H1 (cell line): ENCODE results near the gene TRAP1. TPM values are rescaled to one million over a fixed set of nuclear protein-coding genes. Genes with fewer than 3 reads are reported as not detected.

Experiments
- CTCF ChIA-PET: fragments of 300-600 bp; sonication (Branson Sonifier 250); formaldehyde crosslinking; loops from one replicate; lab custom pipeline; 2021; ENCODE audit not compliant: partially characterized antibody; lab: Charles Lee
- POLR2A ChIA-PET: fragments of 300-600 bp; sonication (Branson Sonifier 250); formaldehyde crosslinking; loops from one replicate; lab custom pipeline; 2021; ENCODE audit warnings: inconsistent platforms; ENCODE audit not compliant: partially characterized antibody; lab: Charles Lee
- DNase-seq, 2 experiments: peaks; one replicate each; pipeline versions ENCODE4 v3.0.0 to v3.0.0-alpha.2; 2010 to 2022; ENCODE audit warnings: low spot score in 2 of 2, low read depth in 1 of 2, mixed read lengths in 1 of 2
- FAIRE-seq: peaks from 2 replicates; lab custom pipeline; 2011; peaks lifted over from hg19 to GRCh38; lab: Jason Lieb, UNC
- H2AFZ ChIP-seq: 2 replicates; pipeline ENCODE4 v1.8.1; 2012; ENCODE audit warnings: low read length, inconsistent platforms
- H2AK5ac ChIP-seq: 2 replicates; pipeline ENCODE4 v1.6.1; 2013; ENCODE audit warnings: low read depth, low read length
- H2BK120ac ChIP-seq: replicated peaks from 2 replicates; pipeline ENCODE3; 2013; ENCODE audit warnings: low read depth, low read length, inconsistent platforms
- H2BK12ac ChIP-seq: 2 replicates; pipeline ENCODE4 v1.6.1; 2013; ENCODE audit warnings: low read depth, low read length
- H2BK15ac ChIP-seq: 2 replicates; pipeline ENCODE4 v1.6.1; 2013; ENCODE audit warnings: low read length
- H2BK20ac ChIP-seq: 2 replicates; pipeline ENCODE4 v1.6.1; 2013; ENCODE audit warnings: low read length
- H2BK5ac ChIP-seq: 2 replicates; pipeline ENCODE4 v1.6.1; 2013; ENCODE audit warnings: low read depth, low read length
- H3K14ac ChIP-seq: 2 replicates; pipeline ENCODE4 v1.6.1; 2013; ENCODE audit warnings: inconsistent platforms; ENCODE audit not compliant: insufficient read length
- H3K18ac ChIP-seq: 2 replicates; pipeline ENCODE4 v1.6.1; 2013; ENCODE audit warnings: low read length; ENCODE audit errors: extremely low read depth
- H3K23ac ChIP-seq: 2 replicates; pipeline ENCODE4 v1.6.1; 2013; ENCODE audit warnings: inconsistent platforms; ENCODE audit not compliant: insufficient read length
- H3K23me2 ChIP-seq: 2 replicates; pipeline ENCODE4 v1.6.1; 2013; ENCODE audit warnings: low read depth, low read length
- H3K27ac ChIP-seq: 2 replicates; pipeline ENCODE4 v1.6.1; 2011; ENCODE audit warnings: low read depth, low read length, inconsistent platforms
- H3K27me3 ChIP-seq, 4 experiments: replicated peaks in 1 of 4; 1 replicate in 1 of 4; 2 replicates in 3 of 4; pipeline versions ENCODE4 v1.6.1 to v1.8.1; 2011 to 2013; ENCODE audit warnings: low read length in 3 of 4, mild to moderate bottlenecking in 3 of 4, inconsistent platforms in 2 of 4, mixed read lengths in 2 of 4, moderate library complexity in 1 of 4; ENCODE audit not compliant: control insufficient read depth in 3 of 4, insufficient read depth in 3 of 4; ENCODE audit errors: extremely low read depth in 1 of 4
- H3K36me3 ChIP-seq, 4 experiments: 2 replicates each; pipeline versions ENCODE4 v1.6.1 to v1.8.1; 2011 to 2013; ENCODE audit warnings: mild to moderate bottlenecking in 4 of 4, low read length in 3 of 4, moderate library complexity in 2 of 4, control low read depth in 1 of 4, inconsistent platforms in 1 of 4; ENCODE audit not compliant: insufficient read depth in 4 of 4, control insufficient read depth in 2 of 4
- H3K4ac ChIP-seq: replicated peaks from 2 replicates; pipeline ENCODE3; 2013; ENCODE audit warnings: low read length, low read depth, mixed read lengths, inconsistent platforms; ENCODE audit not compliant: insufficient read length
- H3K4me1 ChIP-seq, 4 experiments: replicated peaks in 1 of 4; 1 replicate in 1 of 4; 2 replicates in 3 of 4; pipeline versions ENCODE4 v1.6.1 to v1.8.1; 2011 to 2013; ENCODE audit warnings: low read length in 3 of 4, inconsistent platforms in 2 of 4, mixed read lengths in 1 of 4; ENCODE audit not compliant: insufficient read depth in 4 of 4, control insufficient read depth in 3 of 4
- H3K4me2 ChIP-seq, 2 experiments: 2 replicates each; pipeline versions ENCODE4 v1.6.1 to v1.8.1; 2011 to 2013; ENCODE audit warnings: low read depth in 2 of 2, low read length in 2 of 2, control low read depth in 1 of 2, inconsistent platforms in 1 of 2, mild to moderate bottlenecking in 1 of 2; ENCODE audit not compliant: insufficient read depth in 1 of 2
- H3K4me3 ChIP-seq, 4 experiments: fragments of 200-600, 300-600 bp in 1 of 4; sonication (generic), shearing (Covaris generic), sonication (Bioruptor Twin) in 1 of 4; 2 replicates each; pipeline versions ENCODE4 v1.5.1 to v1.8.1; 2011 to 2016; ENCODE audit warnings: low read length in 4 of 4, low read depth in 3 of 4, control low read depth in 2 of 4, inconsistent platforms in 2 of 4, mild to moderate bottlenecking in 2 of 4, mixed read lengths in 1 of 4, moderate library complexity in 1 of 4; ENCODE audit not compliant: insufficient read depth in 2 of 4; ENCODE audit errors: extremely low read depth in 1 of 4
- H3K56ac ChIP-seq: replicated peaks from 2 replicates; pipeline ENCODE3; 2013; ENCODE audit warnings: low read depth, mild to moderate bottlenecking, mixed read lengths, low read length, inconsistent platforms; ENCODE audit not compliant: insufficient read length
- H3K79me1 ChIP-seq: 2 replicates; pipeline ENCODE4 v1.6.1; 2013; ENCODE audit warnings: low read depth, low read length, control low read depth
- H3K79me2 ChIP-seq, 2 experiments: 2 replicates each; pipeline versions ENCODE4 v1.6.1 to v1.8.1; 2012 to 2013; ENCODE audit warnings: low read length in 2 of 2, mild to moderate bottlenecking in 2 of 2, inconsistent platforms in 1 of 2; ENCODE audit not compliant: insufficient read depth in 2 of 2, control insufficient read depth in 1 of 2
- H3K9ac ChIP-seq, 4 experiments: replicated peaks in 1 of 4; 1 replicate in 1 of 4; 2 replicates in 3 of 4; pipeline versions ENCODE4 v1.6.1 to v1.8.1; 2011 to 2013; ENCODE audit warnings: low read depth in 3 of 4, low read length in 3 of 4, control low read depth in 2 of 4, mild to moderate bottlenecking in 2 of 4, moderate library complexity in 2 of 4, inconsistent platforms in 1 of 4; ENCODE audit errors: extremely low read depth in 1 of 4
- H3K9me3 ChIP-seq, 2 experiments: 2 replicates each; pipeline versions ENCODE4 v1.6.1 to v1.8.1; 2012 to 2013; ENCODE audit warnings: mild to moderate bottlenecking in 2 of 2, moderate library complexity in 2 of 2, control low read depth in 1 of 2, inconsistent platforms in 1 of 2, low read depth in 1 of 2, low read length in 1 of 2, mixed read lengths in 1 of 2; ENCODE audit not compliant: insufficient read depth in 2 of 2
- H4K20me1 ChIP-seq, 2 experiments: replicated peaks in 1 of 2; 2 replicates each; pipeline versions ENCODE3 to v1.8.1; 2011 to 2013; ENCODE audit warnings: inconsistent platforms in 2 of 2, low read length in 2 of 2, mild to moderate bottlenecking in 1 of 2; ENCODE audit not compliant: insufficient read depth in 2 of 2, control insufficient read depth in 1 of 2
- H4K5ac ChIP-seq: 2 replicates; pipeline ENCODE4 v1.6.1; 2013; ENCODE audit warnings: low read length, low read depth, mixed read lengths, inconsistent platforms; ENCODE audit not compliant: insufficient read length
- H4K8ac ChIP-seq: 2 replicates; pipeline ENCODE4 v1.8.0; 2013; ENCODE audit warnings: mild to moderate bottlenecking, moderate library complexity, low read length, inconsistent platforms; ENCODE audit not compliant: insufficient read depth; ENCODE audit errors: extremely low read depth
- H4K91ac ChIP-seq: replicated peaks from 2 replicates; pipeline ENCODE3; 2013; ENCODE audit warnings: low read length, mixed read lengths, inconsistent platforms; ENCODE audit not compliant: insufficient read length
- ASH2L ChIP-seq: fragments of 200-600, 300-600 bp; sonication (generic); IDR thresholded peaks from one replicate; pipeline ENCODE4 v1.7.1; 2017; ENCODE audit warnings: low read length
- BRCA1 ChIP-seq: IDR thresholded peaks from 2 replicates; pipeline ENCODE4 v1.6.1; 2012; ENCODE audit warnings: low read depth, low read length, improper control_type of control experiment
- CREB1 ChIP-seq: IDR thresholded peaks from 2 replicates; pipeline ENCODE4 v1.6.1; 2012; ENCODE audit warnings: inconsistent platforms
- CTCF ChIP-seq, 3 experiments: IDR thresholded peaks; 1 replicate in 2 of 3; 2 replicates in 1 of 3; pipeline versions ENCODE4 v1.5.1 to v1.6.1; 2011; ENCODE audit warnings: low read length in 3 of 3, mild to moderate bottlenecking in 3 of 3, inconsistent platforms in 2 of 3, low read depth in 1 of 3, moderate library complexity in 1 of 3; ENCODE audit not compliant: insufficient read depth in 1 of 3; ENCODE audit errors: control extremely low read depth in 1 of 3
- HDAC6 ChIP-seq: IDR thresholded peaks from one replicate; pipeline ENCODE4 v1.7.1; 2012; ENCODE audit warnings: low read depth, mild to moderate bottlenecking, inconsistent platforms, low read length, moderate library complexity
- NRF1 ChIP-seq: IDR thresholded peaks from 2 replicates; pipeline ENCODE4 v1.6.1; 2011; ENCODE audit warnings: mild to moderate bottlenecking, low read depth, low read length, improper control_type of control experiment
- SAP30 ChIP-seq: fragments of 300-600 bp; sonication (generic); IDR thresholded peaks from 2 replicates; pipeline ENCODE4 v1.7.1; 2012; ENCODE audit warnings: low read length, moderate library complexity, mild to moderate bottlenecking, inconsistent platforms; ENCODE audit not compliant: insufficient read depth, insufficient replicate concordance
- TAF1 ChIP-seq: IDR thresholded peaks from 2 replicates; pipeline ENCODE4 v1.6.1; 2011; ENCODE audit warnings: mild to moderate bottlenecking, low read depth, low read length
- ZNF274 ChIP-seq: IDR thresholded peaks from 2 replicates; pipeline ENCODE4 v1.7.0; 2012; ENCODE audit warnings: low read length, borderline replicate concordance; ENCODE audit errors: extremely low read depth
- WGBS, 2 experiments: shearing (Covaris generic) in 1 of 2; methylation state at CpG; one replicate each; pipeline versions ENCODE4 v1.1.6 to v1.1.7; 2013 to 2015; ENCODE audit warnings: low lambda C conversion rate in 2 of 2, mixed read lengths in 2 of 2, inconsistent platforms in 1 of 2, low coverage in 1 of 2, missing lambda C conversion rate in 1 of 2; ENCODE audit not compliant: insufficient replicate concordance in 2 of 2, insufficient coverage in 1 of 2, insufficient read length in 1 of 2; ENCODE audit errors: extremely low coverage in 1 of 2, missing lambda C conversion rate in 1 of 2; 5-methylcytosine and 5-hydroxymethylcytosine counted together
- polyA plus RNA-seq, 7 experiments: library from polyadenylated mRNA; depleted of rRNA in 3 of 7; stranded (reverse) in 5 of 7; unstranded in 2 of 7; fragments of >200 nt in 5 of 7; fragments of 200-250 nt in 2 of 7; gene quantifications; 1 replicate in 5 of 7; 2 replicates in 1 of 7; 4 replicates in 1 of 7; pipeline versions ENCODE4 v1.2.1 to v1.2.3, GENCODE V29; 2011 to 2013; ENCODE audit warnings: missing spikeins in 2 of 7, mixed read lengths in 2 of 7
- total RNA-seq: library from RNA; stranded (reverse); fragmentation: NEBNext Ultra II Directional; extraction: Animal tissue kit (Norgen Biotek cat#: 25700); gene quantifications from 2 replicates; pipeline ENCODE4 v1.2.1, GENCODE V29; 2021
- TF ChIP-seq, protein P1 (sequence below): IDR thresholded peaks from 2 replicates; pipeline ENCODE4 v1.6.1; 2011; ENCODE audit warnings: low read length, improper control_type of control experiment

The TRAP1 gene
- total and polyA plus RNA-seq, 2 of the 8 experiments (the other 6 are each of a cell fraction or from before 2014, with no cell fraction given) = 215 to 283 TPM

- no peak for DNase-seq
- TF ChIP-seq NRF1 = no peak
- TF ChIP-seq TAF1 = no peak
- no peak for TF ChIP-seq SAP30
- TF ChIP-seq HDAC6 = no peak
- no peak for TF ChIP-seq ASH2L
- TF ChIP-seq ZNF274 = no peak
- TF ChIP-seq, protein P1, sequence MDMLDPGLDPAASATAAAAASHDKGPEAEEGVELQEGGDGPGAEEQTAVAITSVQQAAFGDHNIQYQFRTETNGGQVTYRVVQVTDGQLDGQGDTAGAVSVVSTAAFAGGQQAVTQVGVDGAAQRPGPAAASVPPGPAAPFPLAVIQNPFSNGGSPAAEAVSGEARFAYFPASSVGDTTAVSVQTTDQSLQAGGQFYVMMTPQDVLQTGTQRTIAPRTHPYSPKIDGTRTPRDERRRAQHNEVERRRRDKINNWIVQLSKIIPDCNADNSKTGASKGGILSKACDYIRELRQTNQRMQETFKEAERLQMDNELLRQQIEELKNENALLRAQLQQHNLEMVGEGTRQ = no peak
- TF ChIP-seq BRCA1 = no peak
- TF ChIP-seq CTCF (IDR thresholded peaks at IDR 0.05; ENCODE audit: control extremely low read depth in 1 of 3, insufficient read depth in 1 of 3, low read depth in 1 of 3, low read length in 3 of 3) = no peak
- no peak for TF ChIP-seq CREB1
These were observed 4.4 kb downstream of the TRAP1 start for GRCh38 chr16:3712861-3713372.

More at GRCh38 chr16:3712861-3713372, 4.4 kb downstream of the TRAP1 start:
- Histone ChIP-seq H3K9me3 (no peaks in the 10 kb centered on the region), H3K4me2 (no peak overlapping the region), H3K4me1 (peaks cover 0 to 6% (median 1%) of the 10 kb centered on the region in 4 experiments; a peak in 4 of 7 replicates), H3K79me1 (peaks cover 14% of the 10 kb centered on the region), H3K27me3 (no peaks in the 10 kb centered on the region), H3K14ac (no peak overlapping the region), H4K20me1 (peaks cover 4% of the 10 kb centered on the region in 2 experiments), H4K5ac (no peak overlapping the region), H3K4ac (no peak overlapping the region), H3K9ac (no peak overlapping the region), H4K8ac (no peak overlapping the region), H2AK5ac (no peak overlapping the region), H3K36me3 (peaks cover 0 to 22% (median 3%) of the 10 kb centered on the region in 4 experiments; a peak in 4 of 8 replicates), H2BK12ac (peak overlapping the region; percentile 33; the same call in 1 of the 2 replicates), H3K27ac (peak overlapping the region; percentile 16; the same call in 1 of the 2 replicates), H3K56ac (no peak overlapping the region), H3K18ac (no peak overlapping the region), H2AFZ (no peak overlapping the region), H2BK5ac (0 out of 2 replicates have a peak overlapping the region, but pooled peaks have one; percentile 66), H2BK20ac (no peak overlapping the region), H2BK15ac (no peak overlapping the region), H2BK120ac (no peak overlapping the region), H4K91ac (no peak overlapping the region), H3K4me3 (no peak overlapping the region), H3K23ac (no peak overlapping the region), H3K79me2 (peaks cover 8 to 81% of the 10 kb centered on the region in 2 experiments), H3K23me2 (peaks cover 8% of the 10 kb centered on the region)
- FAIRE-seq = no peak
- WGBS, 2 experiments = 90% methylated on average over 16 of the region's 16 CpGs; no CpG with 5 or more reads in 1 of the 2 experiments
- CTCF ChIA-PET = interaction anchor here (2.0 to 5.9 kb wide), 2 partner anchors 22 to 59 kb away, joined by 4 to 28 read pairs; no protein-coding TSS in a partner anchor
- POLR2A ChIA-PET = interaction anchor here (1.0 to 3.7 kb wide), 4 partner anchors 9 to 129 kb away, joined by 3 to 15 read pairs (median 3); no protein-coding TSS in a partner anchor
